GM06990 (cell line): Measurements from ENCODE around the gene TMEM37.

Experiments used
- DNase-seq: peaks from one replicate; pipeline ENCODE4 v3.0.0-alpha.2; 2011; ENCODE audit not compliant: insufficient read length; ENCODE audit errors: extremely low read depth
- H3K27me3 ChIP-seq: replicated peaks from 2 replicates; pipeline ENCODE4 v1.6.0; 2011; ENCODE audit warnings: low read length; ENCODE audit not compliant: control insufficient read depth, insufficient read depth
- H3K36me3 ChIP-seq: 2 replicates; pipeline ENCODE4 v1.5.1; 2011; ENCODE audit warnings: low read length; ENCODE audit not compliant: control insufficient read depth, insufficient read depth
- H3K4me3 ChIP-seq: replicated peaks from 2 replicates; pipeline ENCODE4 v1.5.1; 2011; ENCODE audit warnings: low read depth, mild to moderate bottlenecking, control low read depth, low read length
- CTCF ChIP-seq: IDR thresholded peaks from 2 replicates; pipeline ENCODE4 v1.5.1; 2011; ENCODE audit warnings: low read length, control low read depth, mild to moderate bottlenecking, inconsistent platforms; ENCODE audit not compliant: insufficient read depth, poor library complexity, severe bottlenecking

Gene TMEM37

GRCh38 chr2:119431155-119431975, at the start of gene TMEM37:
TSS of gene TMEM37 (plus strand) at chr2:119431854. CDS start at chr2:119431904, 50 bp downstream.
- no peak for TF ChIP-seq CTCF
- Histone ChIP-seq H3K27me3 (peaks cover 4% of the 10 kb centered on the region; the same call in 1 of the 2 replicates), H3K36me3 (no peaks in the 10 kb centered on the region), H3K4me3 (peak within 1 kb of the TSS; percentile 58)
- DNase-seq, result peak; percentile 72

GRCh38 chr2:119383410-119384140, 48.1 kb upstream of the TMEM37 start:
- no peak for TF ChIP-seq CTCF
- no peak for DNase-seq

GRCh38 chr2:119384971-119385370, 46.7 kb upstream of the TMEM37 start:
- H3K4me3 ChIP-seq, result no peak overlapping the region
- no peaks in the 10 kb centered on the region for H3K27me3 ChIP-seq
- no peaks in the 10 kb centered on the region for H3K36me3 ChIP-seq
- no peak for DNase-seq
- TF ChIP-seq CTCF, result no peak

More at GRCh38 chr2:119383410-119384140, 48.1 kb upstream of the TMEM37 start:
- Histone ChIP-seq H3K36me3 (no peaks in the 10 kb centered on the region), H3K27me3 (no peaks in the 10 kb centered on the region), H3K4me3 (no peak overlapping the region)

- Histone ChIP-seq H3K27me3 (no peaks in the 10 kb centered on the region), H3K36me3 (no peaks in the 10 kb centered on the region), H3K4me3 (no peak overlapping the region)
- no peak for DNase-seq
- TF ChIP-seq CTCF, result no peak
Measured at GRCh38 chr2:119385466-119385865, 46.2 kb upstream of the TMEM37 start.

- Histone ChIP-seq H3K4me3 (no peak overlapping the region), H3K36me3 (no peaks in the 10 kb centered on the region), H3K27me3 (no peaks in the 10 kb centered on the region)
- DNase-seq, result peak; percentile 28
- TF ChIP-seq CTCF, result peak; percentile 43
Measured at GRCh38 chr2:119387381-119388129, 44.1 kb upstream of the TMEM37 start.
